GM13976 (cell line): ENCODE measurements around the gene MAGEF1.

Experiments used
- DNase-seq: peaks from one replicate; pipeline ENCODE4 v3.0.0; 2012; ENCODE audit warnings: low spot score
- CTCF ChIP-seq: IDR thresholded peaks from 2 replicates; pipeline ENCODE4 v1.5.1; 2012; ENCODE audit warnings: borderline replicate concordance, mild to moderate bottlenecking; ENCODE audit not compliant: insufficient read depth; ENCODE audit errors: extremely low read depth, missing control alignments, control extremely low read depth
- in situ Hi-C: fragments of 300-500 bp; cut with MboI; formaldehyde crosslinking; loops from one replicate; pipeline ENCODE4 v1.12.0; 2022; ENCODE audit warnings: low sequenced_read_pairs, mixed read lengths, inconsistent platforms; ENCODE audit not compliant: unreplicated experiment

Gene MAGEF1

DNA sequence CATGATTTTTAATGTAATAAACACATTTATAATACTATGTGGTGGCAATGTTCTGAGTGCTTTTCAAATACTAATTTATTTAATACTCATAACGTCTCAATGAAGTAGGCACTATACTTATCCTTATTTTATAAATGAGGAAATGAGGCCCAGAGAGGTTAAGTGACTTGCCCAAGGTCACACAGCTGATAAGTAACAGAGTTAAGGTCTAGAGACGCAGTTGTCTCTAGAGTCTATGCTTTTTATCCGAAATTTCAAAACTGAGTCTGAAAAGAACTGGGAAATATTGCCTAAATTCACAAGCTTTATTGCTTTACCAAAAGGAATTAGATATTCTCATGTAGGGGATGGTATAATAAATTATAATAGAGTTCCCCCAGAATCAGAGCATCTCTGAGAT is 31.4 kb upstream of the MAGEF1 start:
- in situ Hi-C loops = no loop called here
- no peak for TF ChIP-seq CTCF
- no peak for DNase-seq

DNA sequence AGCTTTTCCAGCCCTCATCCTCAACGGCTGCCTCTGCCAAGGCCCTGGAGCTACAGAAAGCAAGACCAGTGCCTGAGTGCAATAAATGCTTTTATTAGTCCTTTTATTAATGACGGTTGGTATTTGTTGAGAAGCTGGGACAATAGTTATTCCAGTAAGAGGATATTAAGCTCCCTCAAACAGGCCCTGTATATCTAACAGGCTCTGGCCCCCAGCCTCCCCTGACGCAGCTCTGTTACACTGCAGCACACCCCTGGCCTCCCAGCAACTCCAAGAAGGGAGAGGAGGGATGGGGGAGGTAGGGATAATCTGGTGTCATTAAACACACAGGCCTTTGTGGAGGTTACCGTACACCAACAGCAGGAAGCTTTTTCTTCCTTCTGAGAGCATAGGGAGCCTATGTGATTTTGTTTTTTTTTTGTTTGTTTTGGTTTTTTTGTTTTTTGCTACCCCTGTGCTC is 30.8 kb upstream of the MAGEF1 start:
- no peak for TF ChIP-seq CTCF
- DNase-seq = no peak
- in situ Hi-C loops = no loop called here

GRCh38 chr3:184741798-184742675 is 30.2 kb upstream of the MAGEF1 start:
- in situ Hi-C loops = no loop called here
- TF ChIP-seq CTCF = no peak
- DNase-seq = no peak

GRCh38 chr3:184741259-184741556 is 29.3 kb upstream of the MAGEF1 start:
- no peak for DNase-seq
- in situ Hi-C loops = no loop called here

GRCh38 chr3:184740509-184741258 is 28.8 kb upstream of the MAGEF1 start:
- no peak for DNase-seq
- in situ Hi-C loops = no loop called here

More at GRCh38 chr3:184741259-184741556, 29.3 kb upstream of the MAGEF1 start:
- no peak for TF ChIP-seq CTCF

More at GRCh38 chr3:184740509-184741258, 28.8 kb upstream of the MAGEF1 start:
- no peak for TF ChIP-seq CTCF
